A673 (cell line): ENCODE results near the gene HELT.

ENCODE experiments used
- CTCF ChIP-seq: fragments of 300-800, 200-600 bp; sonication (generic); conservative IDR thresholded peaks from 2 replicates; pipeline ENCODE4 v1.5.1; 2017; ENCODE audit warnings: low read depth, mild to moderate bottlenecking, antibody characterized with exemption, low read length, moderate library complexity, mixed read lengths
- EZH2 ChIP-seq: fragments of 200-600 bp; sonication (generic); IDR thresholded peaks from 2 replicates; pipeline ENCODE4 v1.6.1; 2017; ENCODE audit warnings: borderline replicate concordance, low read depth, mild to moderate bottlenecking, mixed read lengths, antibody characterized with exemption, low read length; ENCODE audit not compliant: poor library complexity, severe bottlenecking

- TF ChIP-seq EZH2: no peak
- TF ChIP-seq CTCF: 0 out of 2 replicates have a peak, but pooled peaks have one; percentile 18
These were observed 18.6 kb downstream of the HELT start for GRCh38 chr4:185036842-185037241.
